ENCODE measurements around the gene FIS1.

The FIS1 gene

GRCh38 chr7:101244375-101245146 lies at the start of gene FIS1:
TSS of gene FIS1 (minus strand) at chr7:101245081. CDS start at chr7:101245004, 77 bp downstream.
- in situ Hi-C loops (cut with MboI; ENCODE audit: low sequenced_read_pairs), result no loop called here

DNA sequence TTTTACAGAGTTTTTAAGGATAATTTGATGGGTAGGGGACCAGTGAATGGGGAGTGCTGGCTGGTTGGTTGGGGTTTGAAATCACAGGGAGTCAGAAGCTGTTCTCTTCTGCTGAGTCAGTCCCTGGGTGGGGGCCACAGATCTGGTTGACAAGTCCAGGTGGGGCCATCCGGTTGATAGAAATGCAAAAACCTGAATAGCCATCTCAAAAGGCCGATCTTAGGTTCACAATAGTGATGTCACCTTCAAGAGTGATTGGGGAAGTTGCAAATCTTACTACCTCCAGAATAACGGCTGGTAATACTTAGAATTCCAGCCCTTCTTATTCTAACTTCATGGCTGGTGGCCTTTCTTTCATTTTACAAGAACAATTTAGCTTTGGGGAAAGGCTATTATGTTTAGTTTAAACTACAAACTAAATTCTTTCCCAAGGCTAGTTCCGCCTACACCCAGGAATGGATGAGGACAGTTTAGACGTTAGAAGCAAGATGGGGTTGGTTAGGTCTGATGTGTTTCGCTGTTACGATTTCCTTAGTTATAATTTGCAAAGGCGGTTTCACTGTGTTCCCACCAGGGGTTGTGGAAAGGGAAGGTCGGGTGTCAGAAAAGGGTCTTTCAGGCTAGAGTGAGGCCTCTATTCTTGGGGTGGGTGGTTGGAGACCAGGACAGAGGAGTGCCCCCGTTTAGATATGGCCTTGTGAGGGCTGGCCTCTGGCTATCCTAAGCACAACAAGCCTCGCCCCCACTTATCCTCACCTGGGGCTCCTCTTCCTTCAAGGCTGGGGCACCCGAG lies 49.4 kb upstream of the FIS1 start:
- in situ Hi-C loops (cut with MboI; ENCODE audit: low sequenced_read_pairs), result loop anchor here (25.0 kb wide), 1 partner anchor 407 kb away; the partner anchor contains the start of genes ACHE, SRRT and UFSP1

- in situ Hi-C loops (cut with MboI; ENCODE audit: low sequenced_read_pairs), result loop anchor here (25.0 kb wide), 1 partner anchor 406 kb away; the partner anchor contains the start of genes ACHE, SRRT and UFSP1
Measured at GRCh38 chr7:101293069-101294021, 48.5 kb upstream of the FIS1 start.

- in situ Hi-C loops (cut with MboI; ENCODE audit: low sequenced_read_pairs), result loop anchor here (25.0 kb wide), 1 partner anchor 405 kb away; the partner anchor contains the start of genes ACHE, SRRT and UFSP1
Measured at GRCh38 chr7:101292566-101292965, 47.7 kb upstream of the FIS1 start.

DNA sequence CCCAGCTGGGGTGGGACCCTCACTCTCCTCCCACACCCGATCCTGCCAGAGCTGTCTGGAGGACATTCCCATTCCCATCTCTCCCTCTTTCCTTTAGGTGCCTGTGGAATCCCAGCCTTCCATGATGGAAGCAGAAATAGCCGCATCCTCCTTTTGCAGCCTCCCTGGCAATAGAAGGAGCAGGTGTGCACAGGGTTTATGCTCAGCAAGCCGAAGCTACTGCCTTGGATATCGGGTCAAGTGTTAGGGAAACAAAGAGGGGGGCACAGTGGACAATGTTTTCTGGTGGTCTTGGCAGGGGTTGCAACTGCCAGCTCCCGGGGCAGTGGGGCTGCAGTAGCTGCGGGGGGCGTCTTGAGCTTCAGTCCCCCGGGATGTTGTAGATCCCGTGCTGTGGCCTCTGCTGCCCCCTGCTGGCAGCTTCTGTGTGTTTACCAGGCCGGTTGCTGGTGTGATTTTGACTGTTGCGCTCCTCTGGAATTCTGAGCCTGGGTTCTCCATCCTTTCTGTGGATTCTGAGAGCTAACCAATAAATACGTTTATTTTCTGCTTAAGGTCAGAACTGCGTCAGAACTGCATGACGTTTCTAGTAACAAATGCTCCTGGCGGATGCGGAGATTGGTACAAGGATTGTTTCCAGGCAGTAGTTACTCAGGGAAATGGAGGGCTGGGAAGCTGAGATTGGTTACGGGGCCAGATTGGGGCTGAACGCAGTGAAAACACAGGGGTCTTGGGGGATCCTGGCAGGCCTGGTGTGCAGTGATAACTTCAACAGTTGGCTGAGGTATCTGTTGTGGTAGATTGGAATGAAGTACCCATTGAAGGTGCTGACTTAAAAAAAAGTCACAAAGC lies 45.5 kb upstream of the FIS1 start:
- in situ Hi-C loops (cut with MboI; ENCODE audit: low sequenced_read_pairs), result loop anchor here (25.0 kb wide), 1 partner anchor 403 kb away; the partner anchor contains the start of genes ACHE, SRRT and UFSP1

DNA sequence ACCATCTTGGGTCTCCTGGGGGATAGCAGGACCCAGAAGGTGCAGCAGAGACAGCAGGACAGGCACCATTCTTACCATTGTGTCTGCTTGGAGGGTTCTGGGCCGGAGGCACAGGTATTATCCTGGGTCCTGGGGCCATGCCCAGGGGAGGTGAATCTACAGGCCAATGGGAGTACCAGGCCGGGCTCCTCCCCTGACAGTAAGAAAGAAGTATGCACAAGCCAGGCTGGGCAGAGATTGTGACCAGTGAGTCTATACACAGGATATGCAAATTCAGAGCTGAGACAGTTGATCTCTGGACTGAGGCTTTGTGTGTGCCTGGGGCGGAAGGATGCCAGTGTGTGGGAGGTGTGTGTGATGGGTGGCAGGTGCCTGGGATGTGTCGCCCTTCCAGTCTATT lies 44.8 kb upstream of the FIS1 start:
- in situ Hi-C loops (cut with MboI; ENCODE audit: low sequenced_read_pairs), result loop anchor here (25.0 kb wide), 1 partner anchor 402 kb away; the partner anchor contains the start of genes ACHE, SRRT and UFSP1

DNA sequence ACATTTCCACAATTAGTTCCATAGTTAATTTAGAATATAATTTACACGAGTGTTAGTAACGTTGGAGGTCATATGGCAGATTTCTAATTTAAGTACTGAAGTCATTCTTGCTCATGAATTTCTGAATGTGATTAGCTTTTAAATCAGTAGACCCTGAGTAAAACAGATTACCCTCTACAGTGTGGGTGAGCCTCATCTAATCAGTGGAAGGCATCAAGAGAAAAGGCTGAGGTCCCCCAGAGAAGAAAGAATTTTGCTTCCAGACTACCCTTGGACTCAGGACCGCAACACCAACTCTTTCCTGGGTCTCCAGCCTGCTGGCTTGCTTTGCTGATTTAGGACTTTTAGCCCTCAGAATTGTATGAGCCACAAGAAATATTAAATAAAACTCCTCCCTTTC lies 43.6 kb upstream of the FIS1 start:
- in situ Hi-C loops (cut with MboI; ENCODE audit: low sequenced_read_pairs), result loop anchor here (25.0 kb wide), 1 partner anchor 401 kb away; the partner anchor contains the start of genes ACHE, SRRT and UFSP1

DNA sequence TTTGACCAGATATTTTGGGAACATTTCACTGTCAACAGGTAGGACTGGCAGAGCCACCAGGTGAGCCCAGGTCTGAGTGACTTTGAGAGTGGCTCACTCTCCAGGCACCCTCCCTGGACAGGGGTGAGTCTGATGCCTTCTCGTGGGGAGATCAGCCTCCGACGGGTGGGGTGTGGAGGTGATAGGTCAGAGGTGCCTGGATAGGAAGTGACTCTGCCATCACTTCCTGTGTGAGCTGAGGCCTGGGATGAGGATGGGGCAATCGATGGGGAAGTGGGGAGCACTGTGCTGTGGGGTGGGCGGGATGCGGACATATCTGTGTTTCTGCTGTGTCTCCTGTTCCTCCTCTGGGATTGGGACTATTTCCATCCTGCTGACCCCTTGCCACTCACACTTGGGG lies 42.2 kb upstream of the FIS1 start:
- in situ Hi-C loops (cut with MboI; ENCODE audit: low sequenced_read_pairs), result loop anchor here (25.0 kb wide), 1 partner anchor 400 kb away; the partner anchor contains the start of genes ACHE, SRRT and UFSP1

- in situ Hi-C loops (cut with MboI; ENCODE audit: low sequenced_read_pairs), result loop anchor here (25.0 kb wide), 1 partner anchor 399 kb away; the partner anchor contains the start of genes ACHE, SRRT and UFSP1
Measured at GRCh38 chr7:101285880-101286279, 41.0 kb upstream of the FIS1 start.

GRCh38 chr7:101285171-101285570 lies 40.3 kb upstream of the FIS1 start:
- in situ Hi-C loops (cut with MboI; ENCODE audit: low sequenced_read_pairs), result loop anchor here (25.0 kb wide), 1 partner anchor 398 kb away; the partner anchor contains the start of genes ACHE, SRRT and UFSP1

DNA sequence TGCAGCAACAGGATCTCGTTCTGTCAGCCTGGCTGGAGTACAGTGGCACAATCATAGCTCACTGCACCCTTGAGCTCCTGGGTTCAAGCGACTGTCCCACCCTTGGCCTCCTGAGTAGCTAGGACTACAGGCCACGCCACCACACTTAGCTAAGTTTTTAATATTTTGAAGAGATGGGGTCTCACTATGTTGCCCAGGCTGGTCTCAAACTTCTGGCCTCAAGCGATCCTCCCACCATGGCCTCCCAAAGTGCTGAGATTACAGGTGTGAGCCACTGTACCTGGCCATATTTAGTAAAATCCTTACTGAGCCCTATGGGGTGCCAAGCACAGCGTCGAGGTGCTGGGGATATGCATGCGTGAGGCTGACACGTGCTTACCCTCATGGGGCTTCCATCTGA lies 36.0 kb upstream of the FIS1 start:
- in situ Hi-C loops (cut with MboI; ENCODE audit: low sequenced_read_pairs), result loop anchor here (25.0 kb wide), 1 partner anchor 394 kb away; the partner anchor contains the start of genes ACHE, SRRT and UFSP1

DNA sequence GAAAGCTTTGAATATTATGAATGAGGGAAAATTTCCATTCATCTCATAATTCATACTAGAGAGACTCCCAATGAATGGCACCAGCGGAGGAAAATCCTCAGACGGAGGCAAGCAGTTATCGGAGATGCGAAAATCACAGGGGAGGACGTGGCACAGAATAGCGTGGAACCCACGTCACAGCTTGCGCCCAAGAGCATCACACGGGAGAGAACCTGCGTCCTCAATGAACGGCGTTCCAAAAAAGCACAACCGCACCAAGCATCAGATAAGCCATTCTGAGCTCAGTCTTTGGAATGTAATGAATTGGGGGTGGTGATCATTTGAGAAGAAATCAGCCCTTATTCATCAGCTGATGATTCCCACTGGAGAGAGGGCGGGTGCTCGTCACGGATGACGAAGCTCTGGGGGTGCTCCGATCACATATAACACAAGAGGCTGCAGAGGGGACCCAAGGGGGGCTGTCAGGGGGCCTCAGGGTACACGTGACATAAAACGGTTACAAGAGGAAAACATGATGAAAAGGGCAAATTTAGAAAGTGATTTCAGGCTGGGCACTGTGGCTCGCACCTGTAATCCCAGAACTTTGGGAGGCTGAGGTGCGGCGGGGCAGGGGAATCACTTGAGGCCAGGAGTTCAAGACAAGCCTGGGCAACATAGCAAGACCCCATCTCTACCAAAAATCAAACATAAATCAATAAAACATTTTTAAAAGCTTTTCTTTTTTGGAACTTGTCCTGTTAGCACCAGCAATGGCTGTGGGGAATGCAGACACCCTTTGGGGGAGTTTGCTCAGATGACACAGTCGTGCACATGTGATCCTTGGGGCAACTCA lies 33.8 kb upstream of the FIS1 start:
- in situ Hi-C loops (cut with MboI; ENCODE audit: low sequenced_read_pairs), result loop anchor here (25.0 kb wide), 1 partner anchor 391 kb away; the partner anchor contains the start of genes ACHE, SRRT and UFSP1

GRCh38 chr7:101277155-101277554 lies 32.3 kb upstream of the FIS1 start:
- in situ Hi-C loops (cut with MboI; ENCODE audit: low sequenced_read_pairs), result loop anchor here (25.0 kb wide), 1 partner anchor 390 kb away; the partner anchor contains the start of genes ACHE, SRRT and UFSP1

DNA sequence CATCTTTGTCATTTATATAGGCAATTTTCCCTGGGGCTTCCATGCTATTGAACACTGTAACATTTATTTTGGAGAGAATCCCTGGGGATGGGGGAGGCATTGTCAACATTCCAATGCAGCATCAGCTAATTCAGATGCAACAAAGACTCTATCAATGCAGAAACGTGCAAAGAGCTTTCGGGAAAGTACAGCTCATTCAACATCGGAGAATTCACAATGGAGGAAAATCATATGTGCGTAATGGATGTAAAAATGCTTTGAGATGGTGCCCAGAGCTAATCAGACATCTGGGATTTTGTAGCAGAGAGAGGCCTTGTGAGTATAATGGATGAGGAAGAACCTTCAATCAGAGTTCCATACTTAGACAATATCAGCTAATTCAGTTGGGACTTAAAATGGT lies 28.3 kb upstream of the FIS1 start:
- in situ Hi-C loops (cut with MboI; ENCODE audit: low sequenced_read_pairs), result no loop called here

DNA sequence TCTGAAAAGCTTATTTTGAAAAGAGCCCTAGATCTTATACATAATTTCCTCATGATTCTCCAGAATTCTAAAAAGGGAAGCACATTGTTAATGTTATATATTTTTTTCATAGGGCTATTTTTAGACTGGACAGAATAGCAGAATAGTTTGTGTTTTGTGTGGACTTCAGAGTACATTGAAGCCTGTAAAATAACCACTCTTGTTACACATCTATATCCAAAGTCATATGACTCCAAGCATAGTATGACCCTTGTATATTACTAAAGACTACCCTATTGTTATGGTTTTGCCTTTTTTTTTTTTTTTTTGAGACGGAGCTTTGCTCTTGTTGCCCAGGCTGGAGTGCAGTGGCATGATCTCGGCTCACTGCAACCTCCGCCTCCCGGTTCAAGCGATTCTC lies 26.1 kb upstream of the FIS1 start:
- in situ Hi-C loops (cut with MboI; ENCODE audit: low sequenced_read_pairs), result no loop called here

- in situ Hi-C loops (cut with MboI; ENCODE audit: low sequenced_read_pairs), result no loop called here
Measured at GRCh38 chr7:101269664-101270063, 24.8 kb upstream of the FIS1 start.

DNA sequence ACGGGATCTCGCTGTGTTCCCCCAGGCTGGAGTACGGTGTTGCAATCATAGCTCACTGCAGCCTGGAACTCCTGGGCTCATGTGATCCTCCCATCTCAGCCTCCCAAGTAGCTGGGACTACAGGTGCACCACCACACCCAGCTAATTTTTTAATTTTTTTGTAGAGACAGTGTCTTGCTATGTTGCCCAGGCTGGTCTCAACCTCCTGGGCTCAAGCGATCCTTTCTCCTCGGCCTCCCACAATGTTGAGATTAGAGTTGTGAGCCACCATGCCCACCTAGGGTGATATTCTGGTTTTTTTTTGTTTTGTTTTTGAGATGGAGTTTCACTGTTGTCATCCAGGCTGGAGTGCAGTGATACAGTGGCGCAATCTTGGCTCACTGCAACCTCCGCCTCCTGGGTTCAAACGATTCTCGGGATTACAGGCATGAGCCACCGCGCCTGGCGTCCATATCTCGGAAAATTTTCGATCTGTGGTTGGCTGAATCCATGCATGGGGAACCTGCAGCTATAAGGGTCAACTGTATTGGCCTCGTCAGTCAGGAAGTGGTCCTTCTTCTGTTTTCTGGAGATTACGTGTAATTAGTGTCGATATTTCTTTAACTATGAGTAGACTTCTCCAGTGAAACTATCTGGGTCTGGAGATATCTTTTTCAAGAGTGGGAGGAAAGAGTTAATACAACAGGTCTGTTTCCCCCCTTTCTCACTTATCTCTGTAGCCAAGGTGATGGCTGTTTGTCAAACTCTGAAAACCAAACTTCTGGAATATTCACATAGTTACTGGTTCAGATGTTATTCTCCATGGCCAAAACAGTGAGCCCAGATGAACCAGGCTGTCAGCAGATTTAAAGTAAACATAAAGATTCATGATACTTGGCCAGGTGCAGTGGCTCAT lies 21.0 kb upstream of the FIS1 start:
- in situ Hi-C loops (cut with MboI; ENCODE audit: low sequenced_read_pairs), result no loop called here

Measured in HL-60/S4 treated with retinoic acid at 250 ng/mL for 4 days and 3 days (cell line).